KMS-11 (cell line): ENCODE data around the gene UNG.

ENCODE experiments used
- H2AFZ ChIP-seq: fragments of 200-600 bp; sonication (generic); 2 replicates; pipeline ENCODE4 v1.6.1; 2016; ENCODE audit warnings: antibody characterized with exemption, mixed run types, low read depth
- H3K27ac ChIP-seq: fragments of 200-600 bp; sonication (generic); 2 replicates; pipeline ENCODE4 v1.6.1; 2016; ENCODE audit warnings: mild to moderate bottlenecking, mixed run types
- H3K27me3 ChIP-seq: fragments of 200-600 bp; sonication (generic); 2 replicates; pipeline ENCODE4 v1.6.1; 2017; ENCODE audit warnings: mild to moderate bottlenecking, low read depth, mixed run types, moderate library complexity; ENCODE audit not compliant: insufficient read depth
- H3K36me3 ChIP-seq: fragments of 200-600 bp; sonication (generic); 2 replicates; pipeline ENCODE4 v1.6.1; 2017; ENCODE audit warnings: mild to moderate bottlenecking, mixed run types; ENCODE audit not compliant: insufficient read depth
- H3K4me1 ChIP-seq: fragments of 200-600 bp; sonication (generic); 2 replicates; pipeline ENCODE4 v1.6.1; 2016; ENCODE audit warnings: mild to moderate bottlenecking, low read depth, mixed run types; ENCODE audit not compliant: poor library complexity, severe bottlenecking
- H3K4me2 ChIP-seq: fragments of 200-600 bp; sonication (generic); 2 replicates; pipeline ENCODE4 v1.7.0; 2016; ENCODE audit warnings: mild to moderate bottlenecking, mixed run types
- H3K4me3 ChIP-seq: fragments of 200-600 bp; sonication (generic); IDR thresholded peaks from 2 replicates; pipeline ENCODE4 v1.6.1; 2017; ENCODE audit warnings: low read depth, low read length, mixed read lengths; ENCODE audit not compliant: insufficient read depth
- H3K79me2 ChIP-seq: fragments of 200-600 bp; sonication (generic); 2 replicates; pipeline ENCODE4 v1.6.1; 2016; ENCODE audit warnings: low read depth, mixed run types; ENCODE audit not compliant: insufficient read depth
- H3K9ac ChIP-seq: fragments of 200-600 bp; sonication (generic); 2 replicates; pipeline ENCODE4 v1.6.1; 2016; ENCODE audit warnings: mild to moderate bottlenecking, mixed run types
- H4K20me1 ChIP-seq: fragments of 200-600 bp; sonication (generic); 2 replicates; pipeline ENCODE4 v1.6.1; 2016; ENCODE audit warnings: mild to moderate bottlenecking, mixed run types; ENCODE audit not compliant: insufficient read depth
- CTCF ChIP-seq: fragments of 200-600 bp; sonication (generic); conservative IDR thresholded peaks from 2 replicates; pipeline ENCODE4 v1.6.1; 2017; ENCODE audit warnings: low read depth, mild to moderate bottlenecking, antibody characterized with exemption, low read length, moderate library complexity, mixed read lengths

UNG gene

GRCh38 chr12:109069307-109070271 is 27.8 kb upstream of the UNG start:
- Histone ChIP-seq H3K9ac (no peak overlapping the region), H4K20me1 (no peaks in the 10 kb centered on the region), H2AFZ (no peak overlapping the region), H3K79me2 (no peaks in the 10 kb centered on the region), H3K4me2 (no peak overlapping the region), H3K4me1 (no peaks in the 10 kb centered on the region), H3K27me3 (no peaks in the 10 kb centered on the region), H3K36me3 (no peaks in the 10 kb centered on the region), H3K4me3 (no peak overlapping the region), H3K27ac (no peak overlapping the region)
- TF ChIP-seq CTCF = no peak

- H3K36me3 ChIP-seq = no peaks in the 10 kb centered on the region
- H3K4me2 ChIP-seq = no peak overlapping the region
- no peaks in the 10 kb centered on the region for H3K27me3 ChIP-seq
- no peak for TF ChIP-seq CTCF
- H2AFZ ChIP-seq = no peak overlapping the region
- H4K20me1 ChIP-seq = no peaks in the 10 kb centered on the region
- no peak overlapping the region for H3K9ac ChIP-seq
- no peak overlapping the region for H3K27ac ChIP-seq
- H3K79me2 ChIP-seq = no peaks in the 10 kb centered on the region
- no peak overlapping the region for H3K4me3 ChIP-seq
- no peaks in the 10 kb centered on the region for H3K4me1 ChIP-seq
Measured at GRCh38 chr12:109074866-109075265, 22.5 kb upstream of the UNG start.

GRCh38 chr12:109082751-109083150 is 14.6 kb upstream of the UNG start:
- Histone ChIP-seq H3K4me1 (no peaks in the 10 kb centered on the region), H3K4me2 (no peak overlapping the region), H4K20me1 (no peaks in the 10 kb centered on the region), H3K27me3 (no peaks in the 10 kb centered on the region), H2AFZ (no peak overlapping the region), H3K79me2 (no peaks in the 10 kb centered on the region), H3K9ac (no peak overlapping the region), H3K4me3 (no peak overlapping the region), H3K36me3 (no peaks in the 10 kb centered on the region), H3K27ac (no peak overlapping the region)
- TF ChIP-seq CTCF = no peak

GRCh38 chr12:109084425-109084824 is 13.0 kb upstream of the UNG start:
- Histone ChIP-seq H2AFZ (no peak overlapping the region), H3K9ac (no peak overlapping the region), H4K20me1 (no peaks in the 10 kb centered on the region), H3K79me2 (no peaks in the 10 kb centered on the region), H3K4me3 (no peak overlapping the region), H3K27ac (no peak overlapping the region), H3K4me2 (no peak overlapping the region), H3K4me1 (no peaks in the 10 kb centered on the region), H3K36me3 (no peaks in the 10 kb centered on the region), H3K27me3 (no peaks in the 10 kb centered on the region)
- no peak for TF ChIP-seq CTCF
